GM12878 (cell line): ENCODE data around the gene PRDM2.

Source experiments
- CTCF ChIP-seq, 3 experiments: IDR thresholded peaks in 2 of 3; conservative IDR thresholded peaks in 1 of 3; 2 replicates each; pipeline ENCODE4 v1.5.1; 2011; ENCODE audit warnings: low read depth in 3 of 3, low read length in 3 of 3, mild to moderate bottlenecking in 3 of 3, control low read depth in 2 of 3, moderate library complexity in 2 of 3, inconsistent platforms in 1 of 3, mixed read lengths in 1 of 3; ENCODE audit not compliant: control insufficient read depth in 2 of 3, insufficient read depth in 1 of 3; ENCODE audit errors: extremely low read depth in 1 of 3
- EP300 ChIP-seq, 2 experiments: fragments of 150-350 bp in 1 of 2; IDR thresholded peaks; 2 replicates each; pipeline ENCODE4 v1.6.1; 2011 to 2012; ENCODE audit warnings: low read depth in 2 of 2, low read length in 2 of 2, borderline replicate concordance in 1 of 2, improper control_type of control experiment in 1 of 2, inconsistent platforms in 1 of 2; ENCODE audit not compliant: control insufficient read depth in 1 of 2
- ETV6 ChIP-seq, 2 experiments: fragments of 450-650 bp in 1 of 2; IDR thresholded peaks in 1 of 2; conservative IDR thresholded peaks in 1 of 2; 2 replicates each; pipeline ENCODE4 v1.6.1; 2014; ENCODE audit warnings: antibody characterized with exemption in 1 of 2, borderline replicate concordance in 1 of 2, low read depth in 1 of 2, mild to moderate bottlenecking in 1 of 2, moderate library complexity in 1 of 2
- GABPA ChIP-seq: IDR thresholded peaks from 2 replicates; pipeline ENCODE4 v1.6.1; 2014; ENCODE audit warnings: antibody characterized with exemption, low read depth, mild to moderate bottlenecking, inconsistent platforms
- MXI1 ChIP-seq: fragments of 150-350 bp; IDR thresholded peaks from 2 replicates; pipeline ENCODE4 v1.6.1; 2011; ENCODE audit warnings: low read depth, mild to moderate bottlenecking, inconsistent platforms, low read length, improper control_type of control experiment
- NFIC ChIP-seq: IDR thresholded peaks from 2 replicates; pipeline ENCODE4 v1.6.1; 2012; ENCODE audit warnings: low read depth, mild to moderate bottlenecking, inconsistent platforms, low read length, moderate library complexity
- POLR2AphosphoS5 ChIP-seq: IDR thresholded peaks from 2 replicates; pipeline ENCODE4 v1.6.1; 2011; ENCODE audit warnings: mild to moderate bottlenecking, low read length, inconsistent platforms
- SMAD1 ChIP-seq: fragments of 450-650 bp; IDR thresholded peaks from 2 replicates; pipeline ENCODE4 v1.6.1; 2018; ENCODE audit warnings: mild to moderate bottlenecking, low read depth; ENCODE audit not compliant: partially characterized antibody
- SMC3 ChIP-seq: IDR thresholded peaks from 2 replicates; pipeline ENCODE4 v1.6.1; 2011; ENCODE audit warnings: low read length, improper control_type of control experiment, borderline replicate concordance
- SREBF2 ChIP-seq: IDR thresholded peaks from 2 replicates; pipeline ENCODE4 v1.6.1; 2012; ENCODE audit warnings: mild to moderate bottlenecking, low read length
- TCF7 ChIP-seq: IDR thresholded peaks from 2 replicates; pipeline ENCODE4 v1.6.1; 2014; ENCODE audit warnings: antibody characterized with exemption, borderline replicate concordance
- TF ChIP-seq, protein P1 (sequence below): fragments of 450-650 bp; IDR thresholded peaks from 2 replicates; pipeline ENCODE4 v1.6.1; 2018; ENCODE audit warnings: borderline replicate concordance, mild to moderate bottlenecking; ENCODE audit not compliant: partially characterized antibody
- TF ChIP-seq, protein P2 (sequence below): fragments of 450-650 bp; IDR thresholded peaks from 2 replicates; pipeline ENCODE4 v1.6.1; 2017; ENCODE audit warnings: antibody characterized with exemption, mild to moderate bottlenecking, moderate library complexity

DNA sequence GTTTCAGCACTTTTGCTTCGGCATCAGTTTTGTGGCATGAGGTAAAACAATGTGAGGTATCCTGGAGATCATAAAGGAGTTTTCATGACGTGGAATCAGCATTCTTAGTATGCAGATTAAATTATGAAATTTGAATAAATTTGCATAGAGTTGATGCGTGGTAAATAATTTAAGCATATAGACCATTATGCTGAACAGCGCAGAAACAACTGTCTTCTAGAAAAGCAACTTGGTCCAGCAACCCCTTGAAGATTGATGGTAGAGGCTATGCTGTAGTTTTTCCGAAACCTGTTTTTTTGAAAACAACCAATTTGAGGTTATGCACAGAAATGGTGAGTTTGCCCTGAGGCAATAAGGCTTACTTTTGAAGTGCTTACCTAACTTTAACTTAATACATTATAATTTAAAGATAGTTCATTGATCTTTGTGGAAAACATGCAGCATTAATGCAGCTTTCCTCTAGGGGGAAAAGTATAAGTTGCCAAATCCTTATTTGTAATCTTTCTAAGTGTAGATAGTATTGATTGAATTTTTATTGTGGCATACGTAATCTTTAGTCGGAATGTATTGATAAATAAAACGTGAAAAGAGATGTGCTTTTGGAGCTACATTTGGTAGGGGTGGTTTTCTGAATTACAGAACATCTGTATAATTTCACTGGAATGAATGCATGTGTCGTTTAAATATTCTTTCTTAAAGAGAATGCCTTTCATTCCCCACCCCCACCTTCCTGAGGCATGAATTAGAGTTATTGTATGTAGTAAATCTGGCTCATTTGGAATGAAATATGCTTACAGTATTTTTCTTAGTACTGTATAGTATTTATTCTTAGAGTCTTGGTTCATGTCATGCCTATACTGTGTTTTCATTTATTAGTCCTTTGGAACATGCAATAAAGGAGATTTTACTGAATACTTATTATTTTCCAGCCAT, 3.8 kb downstream of the PRDM2 start:
- TF ChIP-seq SMAD1 (no peak), CTCF (IDR thresholded peaks at IDR 0.05 in 2 of 3, conservative IDR thresholded peaks at IDR 0.05 in 1 of 3; ENCODE audit: control insufficient read depth in 2 of 3, extremely low read depth in 1 of 3, insufficient read depth in 1 of 3, low read depth in 3 of 3, low read length in 3 of 3) (0 out of 6 replicates have a peak, but pooled peaks of 1 of the 3 experiments have one; percentile 6), MXI1 (no peak), SMC3 (no peak), POLR2AphosphoS5 (no peak), SREBF2 (no peak), NFIC (no peak), EP300 (IDR thresholded peaks at IDR 0.05; ENCODE audit: borderline replicate concordance in 1 of 2, control insufficient read depth in 1 of 2, low read depth in 2 of 2, low read length in 2 of 2) (no peak), ETV6 (conservative IDR thresholded peaks at IDR 0.05 in 1 of 2, IDR thresholded peaks at IDR 0.05 in 1 of 2; ENCODE audit: borderline replicate concordance in 1 of 2, low read depth in 1 of 2) (no peak), GABPA (no peak), TCF7 (no peak)
- TF ChIP-seq, protein P1, sequence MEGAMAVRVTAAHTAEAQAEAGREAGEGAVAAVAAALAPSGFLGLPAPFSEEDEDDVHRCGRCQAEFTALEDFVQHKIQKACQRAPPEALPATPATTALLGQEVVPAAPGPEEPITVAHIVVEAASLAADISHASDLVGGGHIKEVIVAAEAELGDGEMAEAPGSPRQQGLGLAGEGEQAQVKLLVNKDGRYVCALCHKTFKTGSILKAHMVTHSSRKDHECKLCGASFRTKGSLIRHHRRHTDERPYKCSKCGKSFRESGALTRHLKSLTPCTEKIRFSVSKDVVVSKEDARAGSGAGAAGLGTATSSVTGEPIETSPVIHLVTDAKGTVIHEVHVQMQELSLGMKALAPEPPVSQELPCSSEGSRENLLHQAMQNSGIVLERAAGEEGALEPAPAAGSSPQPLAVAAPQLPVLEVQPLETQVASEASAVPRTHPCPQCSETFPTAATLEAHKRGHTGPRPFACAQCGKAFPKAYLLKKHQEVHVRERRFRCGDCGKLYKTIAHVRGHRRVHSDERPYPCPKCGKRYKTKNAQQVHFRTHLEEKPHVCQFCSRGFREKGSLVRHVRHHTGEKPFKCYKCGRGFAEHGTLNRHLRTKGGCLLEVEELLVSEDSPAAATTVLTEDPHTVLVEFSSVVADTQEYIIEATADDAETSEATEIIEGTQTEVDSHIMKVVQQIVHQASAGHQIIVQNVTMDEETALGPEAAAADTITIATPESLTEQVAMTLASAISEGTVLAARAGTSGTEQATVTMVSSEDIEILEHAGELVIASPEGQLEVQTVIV, result no peak
- TF ChIP-seq, protein P2, sequence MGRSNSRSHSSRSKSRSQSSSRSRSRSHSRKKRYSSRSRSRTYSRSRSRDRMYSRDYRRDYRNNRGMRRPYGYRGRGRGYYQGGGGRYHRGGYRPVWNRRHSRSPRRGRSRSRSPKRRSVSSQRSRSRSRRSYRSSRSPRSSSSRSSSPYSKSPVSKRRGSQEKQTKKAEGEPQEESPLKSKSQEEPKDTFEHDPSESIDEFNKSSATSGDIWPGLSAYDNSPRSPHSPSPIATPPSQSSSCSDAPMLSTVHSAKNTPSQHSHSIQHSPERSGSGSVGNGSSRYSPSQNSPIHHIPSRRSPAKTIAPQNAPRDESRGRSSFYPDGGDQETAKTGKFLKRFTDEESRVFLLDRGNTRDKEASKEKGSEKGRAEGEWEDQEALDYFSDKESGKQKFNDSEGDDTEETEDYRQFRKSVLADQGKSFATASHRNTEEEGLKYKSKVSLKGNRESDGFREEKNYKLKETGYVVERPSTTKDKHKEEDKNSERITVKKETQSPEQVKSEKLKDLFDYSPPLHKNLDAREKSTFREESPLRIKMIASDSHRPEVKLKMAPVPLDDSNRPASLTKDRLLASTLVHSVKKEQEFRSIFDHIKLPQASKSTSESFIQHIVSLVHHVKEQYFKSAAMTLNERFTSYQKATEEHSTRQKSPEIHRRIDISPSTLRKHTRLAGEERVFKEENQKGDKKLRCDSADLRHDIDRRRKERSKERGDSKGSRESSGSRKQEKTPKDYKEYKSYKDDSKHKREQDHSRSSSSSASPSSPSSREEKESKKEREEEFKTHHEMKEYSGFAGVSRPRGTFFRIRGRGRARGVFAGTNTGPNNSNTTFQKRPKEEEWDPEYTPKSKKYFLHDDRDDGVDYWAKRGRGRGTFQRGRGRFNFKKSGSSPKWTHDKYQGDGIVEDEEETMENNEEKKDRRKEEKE, result no peak
